GM18907 (cell line): ENCODE data around the gene PLXNC1.

ENCODE experiments used
- ATAC-seq: cut with Tn5 transposase; IDR thresholded peaks from one replicate; pipeline ENCODE4 v1.9.1; 2021; ENCODE audit warnings: mild to moderate bottlenecking, moderate library complexity; ENCODE audit not compliant: unreplicated experiment

PLXNC1 gene

GRCh38 chr12:94262228-94263010, 114.0 kb downstream of the PLXNC1 start:
- peak; percentile 69 for ATAC-seq

- peak; percentile 52 for ATAC-seq
These were observed 114.8 kb downstream of the PLXNC1 start for GRCh38 chr12:94263011-94263811.

GRCh38 chr12:94263905-94264561, 115.7 kb downstream of the PLXNC1 start:
- no peak for ATAC-seq

GRCh38 chr12:94264736-94265485, 116.5 kb downstream of the PLXNC1 start:
- ATAC-seq, result no peak

- no peak for ATAC-seq
These were observed 117.2 kb downstream of the PLXNC1 start for GRCh38 chr12:94265539-94265938.

GRCh38 chr12:94265966-94266745, 117.8 kb downstream of the PLXNC1 start:
- ATAC-seq, result no peak

GRCh38 chr12:94266796-94267536, 118.6 kb downstream of the PLXNC1 start:
- ATAC-seq, result no peak

GRCh38 chr12:94267537-94267872, 119.1 kb downstream of the PLXNC1 start:
- no peak for ATAC-seq

- ATAC-seq, result no peak
These were observed 119.6 kb downstream of the PLXNC1 start for GRCh38 chr12:94267921-94268471.

GRCh38 chr12:94269316-94269999, 121.1 kb downstream of the PLXNC1 start:
- no peak for ATAC-seq

GRCh38 chr12:94271351-94271750, 123.0 kb downstream of the PLXNC1 start:
- no peak for ATAC-seq

GRCh38 chr12:94272280-94272679, 123.9 kb downstream of the PLXNC1 start:
- ATAC-seq, result no peak

- ATAC-seq, result no peak
These were observed 124.9 kb downstream of the PLXNC1 start for GRCh38 chr12:94273272-94273671.

- ATAC-seq, result no peak
These were observed 128.3 kb downstream of the PLXNC1 start for GRCh38 chr12:94276725-94277124.

GRCh38 chr12:94277426-94278000, 129.1 kb downstream of the PLXNC1 start:
- ATAC-seq, result no peak

- ATAC-seq, result no peak
These were observed 131.7 kb downstream of the PLXNC1 start for GRCh38 chr12:94280063-94280462.

- ATAC-seq, result no peak
These were observed 134.3 kb downstream of the PLXNC1 start for GRCh38 chr12:94282675-94283074.

- ATAC-seq, result no peak
These were observed 135.7 kb downstream of the PLXNC1 start for GRCh38 chr12:94284046-94284445.
